Heart right ventricle (tissue), 16 donors: ENCODE measurements around the gene GPSM3. TPM values are rescaled to one million over a fixed set of nuclear protein-coding genes. Genes with fewer than 3 reads are reported as not detected.
"Not testable (repeated sequence)": the region's sequence is repeated elsewhere in the genome, so short reads cannot be mapped to it uniquely, and the experiment has no call there.

ENCODE experiments used
- ATAC-seq, 8 donors: fragments of 200-7000 bp; cut with Tn5 transposase; one replicate each; pipeline ENCODE4 v1.9.1; 2020; ENCODE audit warnings: mild to moderate bottlenecking in 8 of 8, moderate library complexity in 8 of 8, moderate number of reproducible peaks in 1 of 8
- DNase-seq, 2 donors: peaks; one replicate each; pipeline ENCODE4 v3.0.0-alpha.2; 2020
- H3K27ac ChIP-seq, 10 donors: fragments of 200-600 bp; sonication (generic) in 2 of 10; one replicate each; pipeline versions ENCODE4 v1.5.0 to v1.8.0; 2020 to 2022; ENCODE audit warnings: mild to moderate bottlenecking in 3 of 10
- H3K27me3 ChIP-seq, 7 donors: fragments of 200-600 bp; one replicate each; pipeline ENCODE4 v1.8.0; 2021 to 2022; ENCODE audit warnings: mild to moderate bottlenecking in 2 of 7
- H3K36me3 ChIP-seq, 9 donors: fragments of 200-600 bp; sonication (generic) in 1 of 9; one replicate each; pipeline versions ENCODE4 v1.5.0 to v1.8.0; 2020 to 2022; ENCODE audit warnings: mild to moderate bottlenecking in 2 of 9
- H3K4me1 ChIP-seq, 9 donors: fragments of 200-600 bp; sonication (generic) in 1 of 9; one replicate each; pipeline versions ENCODE4 v1.5.0 to v1.8.0; 2020 to 2022; ENCODE audit warnings: mild to moderate bottlenecking in 4 of 9
- H3K4me3 ChIP-seq, 10 donors: fragments of 200-600 bp; sonication (generic) in 2 of 10; one replicate each; pipeline versions ENCODE4 v1.5.0 to v1.8.0; 2020 to 2022; ENCODE audit warnings: mild to moderate bottlenecking in 7 of 10, moderate library complexity in 2 of 10
- H3K9me3 ChIP-seq, 11 donors: fragments of 200-600 bp in 10 of 11; sonication (generic) in 2 of 11; one replicate each; pipeline versions ENCODE4 v1.5.0 to v1.8.0; 2013 to 2022; ENCODE audit warnings: mild to moderate bottlenecking in 2 of 11, control low read depth in 1 of 11, moderate library complexity in 1 of 11
- CTCF ChIP-seq, 9 donors: fragments of 200-600 bp; sonication (generic) in 2 of 9; IDR thresholded peaks; one replicate each; pipeline versions ENCODE4 v1.5.0 to v1.8.0; 2021 to 2022; ENCODE audit warnings: antibody characterized with exemption in 9 of 9, mild to moderate bottlenecking in 5 of 9, moderate library complexity in 1 of 9
- WGBS, 2 donors: extraction: QIAGEN DNeasy Blood & Tissue Kit; methylation state at CpG; one replicate each; pipeline ENCODE4 v1.1.7; 2013; ENCODE audit warnings: inconsistent platforms in 1 of 2; 5-methylcytosine and 5-hydroxymethylcytosine counted together
- intact Hi-C, 10 donors: fragments of 100-400 bp; cut with DNase I; formaldehyde crosslinking; loops; one replicate each; pipeline versions ENCODE4 v1.11.1 to v1.14.2; 2022
- polyA plus RNA-seq, 2 donors: library from polyadenylated mRNA; stranded (reverse); fragments of 200-250 nt; gene quantifications; one replicate each; pipeline ENCODE4 v1.2.3, GENCODE V29; 2013
- total RNA-seq, 10 donors: library from RNA; stranded (reverse); fragmentation: NEBNext Ultra II Directional in 3 of 10; extraction: Animal tissue kit (Norgen Biotek cat#: 25700) in 3 of 10; gene quantifications; one replicate each; pipeline versions ENCODE4 v1.2.1 to v1.2.4, GENCODE V29; 2021 to 2023
- donor health status: Arrhythmogenic right ventricular cardiomyopathy.
- donor health status: ischemic (EF 13 %, LVEDD 7.1; RV severe dilation, severe dysfunction).
- donor health status: healthy with polysubstance abuse.
- donor health status: DM: no; HTN: yes; CAD: no.
- donor health status: DM: no; HTN: no; CAD: no.
- donor health status: ischemic (EF 25% LVEDD 6.9; RV normal size, moderate dysfunction).
- donor health status: ischemic (EF 25% LVEDD 5.7; RV mildly dilated, moderate dysfunction).
- donor health status: healthy.
- donor health status: DM: yes; HTN: yes; CAD: no.
- donor health status: Ischemic cardiomyopathy.
- donor health status: ischemic (EF 35%, LVEDD 5.7; RV mildly dilated, moderate dysfunction).
- donor health status: nonischemic (EF 11% LVEDD 7.7; RV severe dilation, severe dysfunction).
- donor health status: DM: yes; HTN: yes; CAD: no.
- donor health status: PGD.
- donor health status: ischemic (EF 29% LVEDD 5.4; RV normal size, mild dysfunction).
- donor health status: nonischemic (EF 23%, LVEDD 6.1; RV moderate dilation, normal function).

GPSM3 gene
- total and polyA plus RNA-seq, 12 donors, result 2.4 to 28.0 (median 4.6) TPM

- peak in 7 of 8 donors; percentile 0 to 15 (median 2) for ATAC-seq
- Histone ChIP-seq H3K36me3 (peaks cover 0 to 40% (median 15%) of the 10 kb centered on the region in 9 donors), H3K27me3 (no peaks in the 10 kb centered on the region), H3K4me3 (peak overlapping the region; percentile 44 to 85 (median 80)), H3K27ac (peak overlapping the region; percentile 71 to 99 (median 98)), H3K4me1 (peaks cover 13 to 86% (median 74%) of the 10 kb centered on the region in 9 donors), H3K9me3 (no peaks in the 10 kb centered on the region)
- intact Hi-C loops, result loop anchor here in 2 of 10 donors (5.0 kb wide), 1 partner anchor 62 kb away; the partner anchor contains the start of gene ATF6B (in 2 of the 2)
- DNase-seq, result peak in 1 of 2 donors; percentile 51
- TF ChIP-seq CTCF (IDR thresholded peaks at IDR 0.05), result no peak
- 14 to 18% methylated on average over 18 to 22 of the region's 23 CpGs for WGBS, 2 donors
Observed at GRCh38 chr6:32189742-32190053, 2.7 kb downstream of the GPSM3 start.

- WGBS, 2 donors, result 2 to 4% methylated on average over 10 of the region's 10 CpGs
- Histone ChIP-seq H3K4me1 (peaks cover 15 to 86% (median 74%) of the 10 kb centered on the region in 9 donors), H3K27ac (peak overlapping the region; percentile 71 to 99 (median 98)), H3K9me3 (no peaks in the 10 kb centered on the region), H3K4me3 (peak overlapping the region; percentile 44 to 85 (median 80)), H3K36me3 (peaks cover 0 to 36% (median 15%) of the 10 kb centered on the region in 9 donors), H3K27me3 (no peaks in the 10 kb centered on the region)
- intact Hi-C loops, result no loop called here
- DNase-seq (no peak), ATAC-seq (peak in 3 of 8 donors; percentile 0 to 8 (median 2))
- TF ChIP-seq CTCF (IDR thresholded peaks at IDR 0.05), result no peak
Observed at GRCh38 chr6:32189069-32189741, 3.2 kb downstream of the GPSM3 start.

- Histone ChIP-seq H3K4me1 (peaks cover 19 to 87% (median 76%) of the 10 kb centered on the region in 9 donors), H3K9me3 (no peaks in the 10 kb centered on the region), H3K27ac (peak overlapping the region; percentile 71 to 99 (median 98)), H3K27me3 (no peaks in the 10 kb centered on the region), H3K4me3 (peak overlapping the region; percentile 44 to 85 (median 80)), H3K36me3 (peaks cover 0 to 36% (median 15%) of the 10 kb centered on the region in 9 donors)
- WGBS, 2 donors, result 16% methylated on average over 11 to 13 of the region's 13 CpGs
- no peak for DNase-seq
- no peak for TF ChIP-seq CTCF (IDR thresholded peaks at IDR 0.05)
- no peak for ATAC-seq
- intact Hi-C loops, result no loop called here
Observed at GRCh38 chr6:32188381-32189068, 3.9 kb downstream of the GPSM3 start.

- 70 to 75% methylated on average over 16 to 18 of the region's 18 CpGs for WGBS, 2 donors
- intact Hi-C loops, ATAC-seq, DNase-seq, H3K9me3 ChIP-seq, H3K27me3 ChIP-seq: not testable (repeated sequence)
- Histone ChIP-seq H3K4me3 (peak overlapping the region in 7 of 10 donors; percentile 75 to 83 (median 80)), H3K4me1 (peaks cover 19 to 87% (median 74%) of the 10 kb centered on the region in 9 donors), H3K27ac (peak overlapping the region in 9 of 10 donors; percentile 94 to 99 (median 99)), H3K36me3 (peaks cover 0 to 43% (median 15%) of the 10 kb centered on the region in 9 donors)
Observed at GRCh38 chr6:32187725-32188380, 4.6 kb downstream of the GPSM3 start.
